WTC11 (cell line): ENCODE data around the gene INF2. TPM values are rescaled to one million over a fixed set of nuclear protein-coding genes. Genes with fewer than 3 reads are reported as not detected.

Experiments
- ATAC-seq: fragments of 200-7000 bp; cut with Tn5 transposase; 2 replicates; pipeline ENCODE4 v1.10.0; 2021; ENCODE audit warnings: mild to moderate bottlenecking, moderate library complexity
- CTCF ChIA-PET: fragments of 300-600 bp; sonication (Branson Sonifier 250); formaldehyde crosslinking; loops from one replicate; lab custom pipeline; 2021; ENCODE audit warnings: antibody characterized with exemption; lab: Charles Lee
- POLR2A ChIA-PET: fragments of 350-600 bp; sonication (Branson Sonifier 250); formaldehyde crosslinking; loops from one replicate; lab custom pipeline; 2021; ENCODE audit warnings: antibody characterized with exemption; lab: Charles Lee
- DNase-seq: peaks from one replicate; pipeline ENCODE4 v3.0.0; 2021; ENCODE audit warnings: low spot score
- H3K27ac Mint-ChIP-seq: 2 replicates; pipeline ENCODE4 v1.8.0; 2021; ENCODE audit warnings: mixed read lengths
- H3K27me3 Mint-ChIP-seq: 2 replicates; pipeline ENCODE4 v1.8.0; 2021; ENCODE audit warnings: low read depth, mild to moderate bottlenecking, moderate library complexity, mixed read lengths
- H3K36me3 Mint-ChIP-seq: 2 replicates; pipeline ENCODE4 v1.8.0; 2021; ENCODE audit warnings: mixed read lengths
- H3K4me1 Mint-ChIP-seq: 2 replicates; pipeline ENCODE4 v1.8.0; 2022; ENCODE audit warnings: mixed read lengths
- H3K4me3 Mint-ChIP-seq: 2 replicates; pipeline ENCODE4 v1.8.0; 2021; ENCODE audit warnings: mild to moderate bottlenecking, moderate library complexity, mixed read lengths
- H3K9me3 Mint-ChIP-seq: 2 replicates; pipeline ENCODE4 v1.8.0; 2021; ENCODE audit warnings: mixed read lengths
- ATF2 ChIP-seq: sonication (generic); formaldehyde crosslinking; IDR thresholded peaks from 2 replicates; pipeline ENCODE4 v1.8.1; 2022; ENCODE audit warnings: low read depth, missing genetic modification reagents, borderline replicate concordance
- CREM ChIP-seq: sonication (generic); formaldehyde crosslinking; IDR thresholded peaks from 2 replicates; pipeline ENCODE4 v1.8.1; 2022; ENCODE audit warnings: mild to moderate bottlenecking, missing genetic modification reagents, moderate library complexity
- E2F1 ChIP-seq: sonication (generic); formaldehyde crosslinking; IDR thresholded peaks from 2 replicates; pipeline ENCODE4 v1.8.0; 2022; ENCODE audit warnings: mild to moderate bottlenecking, missing genetic modification reagents
- ELF4 ChIP-seq: sonication (generic); formaldehyde crosslinking; IDR thresholded peaks from 2 replicates; pipeline ENCODE4 v1.8.1; 2022; ENCODE audit warnings: low read depth, mild to moderate bottlenecking, moderate library complexity, missing genetic modification reagents
- FOXJ3 ChIP-seq: sonication (generic); formaldehyde crosslinking; IDR thresholded peaks from 2 replicates; pipeline ENCODE4 v1.9.0; 2021; ENCODE audit warnings: missing genetic modification reagents, mild to moderate bottlenecking, borderline replicate concordance
- FOXP1 ChIP-seq: sonication (generic); formaldehyde crosslinking; IDR thresholded peaks from 2 replicates; pipeline ENCODE4 v1.8.0; 2022; ENCODE audit warnings: missing genetic modification reagents, mild to moderate bottlenecking, moderate library complexity, borderline replicate concordance
- GABPB1 ChIP-seq: sonication (generic); formaldehyde crosslinking; IDR thresholded peaks from 2 replicates; pipeline ENCODE4 v1.8.1; 2023; ENCODE audit warnings: mild to moderate bottlenecking, missing genetic modification reagents
- MXD4 ChIP-seq: fragments of 250-450 bp; sonication (Bioruptor Pico); IDR thresholded peaks from 2 replicates; pipeline ENCODE4 v1.8.0; 2021; ENCODE audit warnings: mild to moderate bottlenecking, moderate library complexity, borderline replicate concordance
- MYBL2 ChIP-seq: sonication (generic); formaldehyde crosslinking; IDR thresholded peaks from 2 replicates; pipeline ENCODE4 v1.8.1; 2023; ENCODE audit warnings: mild to moderate bottlenecking, moderate library complexity, missing genetic modification reagents
- NFATC4 ChIP-seq: fragments of 250-450 bp; sonication (Bioruptor Pico); IDR thresholded peaks from 2 replicates; pipeline ENCODE4 v1.9.0; 2021; ENCODE audit warnings: mild to moderate bottlenecking
- NFYB ChIP-seq: sonication (generic); formaldehyde crosslinking; conservative IDR thresholded peaks from 2 replicates; pipeline ENCODE4 v1.8.0; 2022; ENCODE audit warnings: low read depth, missing genetic modification reagents
- NR3C1 ChIP-seq: sonication (generic); formaldehyde crosslinking; conservative IDR thresholded peaks from 2 replicates; pipeline ENCODE4 v1.8.1; 2023; ENCODE audit warnings: low read depth, mild to moderate bottlenecking, missing genetic modification reagents
- SMAD3 ChIP-seq: sonication (generic); formaldehyde crosslinking; IDR thresholded peaks from 2 replicates; pipeline ENCODE4 v1.8.0; 2022; ENCODE audit warnings: missing genetic modification reagents, mild to moderate bottlenecking, borderline replicate concordance
- SMAD4 ChIP-seq: sonication (generic); formaldehyde crosslinking; IDR thresholded peaks from 2 replicates; pipeline ENCODE4 v1.8.0; 2022; ENCODE audit warnings: mild to moderate bottlenecking, missing genetic modification reagents
- TEAD1 ChIP-seq: sonication (generic); formaldehyde crosslinking; IDR thresholded peaks from 2 replicates; pipeline ENCODE4 v1.8.0; 2022; ENCODE audit warnings: mild to moderate bottlenecking, missing genetic modification reagents
- ZNF219 ChIP-seq: sonication (generic); formaldehyde crosslinking; IDR thresholded peaks from 2 replicates; pipeline ENCODE4 v1.8.0; 2023; ENCODE audit warnings: missing genetic modification reagents, mild to moderate bottlenecking, borderline replicate concordance
- ZNF317 ChIP-seq: sonication (generic); formaldehyde crosslinking; IDR thresholded peaks from 2 replicates; pipeline ENCODE4 v1.8.1; 2023; ENCODE audit warnings: low read depth, mild to moderate bottlenecking, moderate library complexity, missing genetic modification reagents, borderline replicate concordance
- ZNF416 ChIP-seq: fragments of 250-450 bp; sonication (Bioruptor Pico); IDR thresholded peaks from 2 replicates; pipeline ENCODE4 v1.9.0; 2021; ENCODE audit warnings: mild to moderate bottlenecking, inconsistent platforms
- total RNA-seq: library from RNA; stranded (reverse); gene quantifications from 3 replicates; pipeline ENCODE4 v1.2.3, GENCODE V29; 2021
- TF ChIP-seq, protein P1 (sequence below): sonication (generic); formaldehyde crosslinking; IDR thresholded peaks from 2 replicates; pipeline ENCODE4 v1.8.0; 2022; ENCODE audit warnings: mild to moderate bottlenecking, missing genetic modification reagents
- TF ChIP-seq, protein P2 (sequence below): fragments of 250-450 bp; sonication (Bioruptor Pico); IDR thresholded peaks from 2 replicates; pipeline ENCODE4 v1.8.0; 2021; ENCODE audit warnings: mild to moderate bottlenecking
- TF ChIP-seq, protein P3 (sequence below): fragments of 250-450 bp; sonication (Bioruptor Pico); IDR thresholded peaks from 2 replicates; pipeline ENCODE4 v2.1.2; 2022; ENCODE audit warnings: mild to moderate bottlenecking, moderate library complexity
- TF ChIP-seq, protein P4 (sequence below): sonication (generic); formaldehyde crosslinking; IDR thresholded peaks from 2 replicates; pipeline ENCODE4 v1.8.1; 2023; ENCODE audit warnings: mild to moderate bottlenecking, missing genetic modification reagents

Gene INF2
- total RNA-seq, 1 experiment from 2014 or later = 82.4 TPM

DNA sequence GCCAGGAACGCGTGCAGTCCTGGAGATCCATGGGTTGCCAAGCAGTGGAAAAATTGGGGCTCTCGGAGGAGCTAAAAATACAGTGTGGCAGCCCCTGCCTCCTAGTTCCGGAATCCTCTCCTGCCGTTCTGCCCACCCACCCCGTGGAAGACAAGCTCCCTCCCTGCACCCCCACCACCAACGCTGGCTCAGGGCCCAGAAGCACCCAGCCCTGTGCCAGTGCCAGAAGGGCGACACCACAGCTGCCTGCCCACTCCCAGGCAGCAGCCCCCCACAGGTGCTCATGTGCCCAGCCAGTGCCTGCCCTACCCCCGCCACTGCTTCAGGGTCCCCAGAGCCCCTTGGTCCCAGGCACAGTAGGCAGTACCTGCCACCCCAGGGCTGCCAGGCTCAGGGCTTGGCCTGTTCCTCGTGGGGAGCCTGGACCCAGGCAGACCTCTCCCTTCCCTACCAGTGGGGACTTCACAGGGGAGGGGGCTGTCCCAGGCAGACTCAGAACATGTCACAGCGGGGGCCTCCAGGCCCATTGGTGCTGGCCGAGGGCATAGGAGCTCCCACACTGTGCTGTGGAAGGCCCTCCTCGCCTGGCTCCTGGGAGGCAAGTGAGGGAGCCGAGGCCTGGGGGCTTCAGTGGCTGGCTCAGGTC is 7.4 kb downstream of the INF2 start:
- CTCF ChIA-PET = interaction anchor here (1.2 to 3.0 kb wide), 2 partner anchors 11 to 27 kb away, joined by 3 to 18 read pairs; no protein-coding TSS in a partner anchor
- H3K4me1 Mint-ChIP-seq = peaks cover 23% of the 10 kb centered on the region
- TF ChIP-seq FOXP1 (no peak), NFYB (CRISPR knock-in tag) (no peak)
- TF ChIP-seq, all 79 proteins: peak for 0
- DNase-seq (no peak), ATAC-seq (no peak)
- Mint-ChIP-seq H3K4me3 (no peak overlapping the region), H3K9me3 (no peaks in the 10 kb centered on the region), H3K27ac (no peak overlapping the region), H3K36me3 (peaks cover 5% of the 10 kb centered on the region; the same call in 1 of the 2 replicates), H3K27me3 (no peaks in the 10 kb centered on the region)
- POLR2A ChIA-PET = no interaction called here

DNA sequence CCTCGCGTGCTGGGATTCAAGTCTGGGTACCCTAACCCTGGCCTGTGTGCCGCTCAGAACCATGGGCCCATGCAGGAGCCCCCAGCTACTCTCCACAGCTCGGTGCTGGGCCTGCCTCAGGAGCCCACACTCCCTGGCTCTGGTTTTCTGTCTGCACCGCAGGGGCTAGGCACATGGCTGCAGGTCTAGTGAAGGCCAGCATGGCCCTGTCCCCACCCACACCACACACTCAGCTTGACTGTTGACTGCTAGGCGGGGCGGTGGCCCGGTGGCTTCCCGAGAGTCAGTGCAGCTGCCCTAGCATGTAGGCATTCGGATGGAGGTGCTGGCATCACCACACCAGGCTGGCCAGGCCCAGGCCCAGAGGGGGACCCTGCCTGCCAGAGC is 7.9 kb downstream of the INF2 start:
- no peak overlapping the region for H3K4me3 Mint-ChIP-seq
- CTCF ChIA-PET = interaction anchor here (0.9 to 3.0 kb wide), 5 partner anchors 10 to 159 kb away, joined by 3 to 18 read pairs (median 3); no protein-coding TSS in a partner anchor
- H3K4me1 Mint-ChIP-seq = peaks cover 23% of the 10 kb centered on the region
- H3K27me3 Mint-ChIP-seq = no peaks in the 10 kb centered on the region
- no peaks in the 10 kb centered on the region for H3K9me3 Mint-ChIP-seq
- no peak for DNase-seq
- H3K27ac Mint-ChIP-seq = no peak overlapping the region
- POLR2A ChIA-PET = interaction anchor here (0.7 kb wide), 1 partner anchor 16 kb away, joined by 4 read pairs; no protein-coding TSS in a partner anchor
- peaks cover 5% of the 10 kb centered on the region; the same call in 1 of the 2 replicates for H3K36me3 Mint-ChIP-seq
- TF ChIP-seq, protein P1, sequence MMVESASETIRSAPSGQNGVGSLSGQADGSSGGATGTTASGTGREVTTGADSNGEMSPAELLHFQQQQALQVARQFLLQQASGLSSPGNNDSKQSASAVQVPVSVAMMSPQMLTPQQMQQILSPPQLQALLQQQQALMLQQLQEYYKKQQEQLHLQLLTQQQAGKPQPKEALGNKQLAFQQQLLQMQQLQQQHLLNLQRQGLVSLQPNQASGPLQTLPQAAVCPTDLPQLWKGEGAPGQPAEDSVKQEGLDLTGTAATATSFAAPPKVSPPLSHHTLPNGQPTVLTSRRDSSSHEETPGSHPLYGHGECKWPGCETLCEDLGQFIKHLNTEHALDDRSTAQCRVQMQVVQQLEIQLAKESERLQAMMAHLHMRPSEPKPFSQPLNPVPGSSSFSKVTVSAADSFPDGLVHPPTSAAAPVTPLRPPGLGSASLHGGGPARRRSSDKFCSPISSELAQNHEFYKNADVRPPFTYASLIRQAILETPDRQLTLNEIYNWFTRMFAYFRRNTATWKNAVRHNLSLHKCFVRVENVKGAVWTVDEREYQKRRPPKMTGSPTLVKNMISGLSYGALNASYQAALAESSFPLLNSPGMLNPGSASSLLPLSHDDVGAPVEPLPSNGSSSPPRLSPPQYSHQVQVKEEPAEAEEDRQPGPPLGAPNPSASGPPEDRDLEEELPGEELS = no peak
- no peak for TF ChIP-seq GABPB1 (CRISPR knock-in tag)
- no peak for TF ChIP-seq FOXP1
- TF ChIP-seq ZNF219 = no peak
- TF ChIP-seq, protein P2, sequence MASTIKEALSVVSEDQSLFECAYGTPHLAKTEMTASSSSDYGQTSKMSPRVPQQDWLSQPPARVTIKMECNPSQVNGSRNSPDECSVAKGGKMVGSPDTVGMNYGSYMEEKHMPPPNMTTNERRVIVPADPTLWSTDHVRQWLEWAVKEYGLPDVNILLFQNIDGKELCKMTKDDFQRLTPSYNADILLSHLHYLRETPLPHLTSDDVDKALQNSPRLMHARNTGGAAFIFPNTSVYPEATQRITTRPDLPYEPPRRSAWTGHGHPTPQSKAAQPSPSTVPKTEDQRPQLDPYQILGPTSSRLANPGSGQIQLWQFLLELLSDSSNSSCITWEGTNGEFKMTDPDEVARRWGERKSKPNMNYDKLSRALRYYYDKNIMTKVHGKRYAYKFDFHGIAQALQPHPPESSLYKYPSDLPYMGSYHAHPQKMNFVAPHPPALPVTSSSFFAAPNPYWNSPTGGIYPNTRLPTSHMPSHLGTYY (CRISPR knock-in tag) = no peak
- TF ChIP-seq NFYB (CRISPR knock-in tag) = no peak
- no peak for TF ChIP-seq MXD4
- no peak for TF ChIP-seq CREM (CRISPR knock-in tag)
- no peak for TF ChIP-seq E2F1 (CRISPR knock-in tag)
- TF ChIP-seq SMAD4 (CRISPR knock-in tag) = no peak
- TF ChIP-seq FOXJ3 (CRISPR knock-in tag) = no peak
- TF ChIP-seq TEAD1 (CRISPR knock-in tag) = no peak
- no peak for TF ChIP-seq MYBL2 (CRISPR knock-in tag)
- no peak for TF ChIP-seq ATF2
- ATAC-seq = no peak

DNA sequence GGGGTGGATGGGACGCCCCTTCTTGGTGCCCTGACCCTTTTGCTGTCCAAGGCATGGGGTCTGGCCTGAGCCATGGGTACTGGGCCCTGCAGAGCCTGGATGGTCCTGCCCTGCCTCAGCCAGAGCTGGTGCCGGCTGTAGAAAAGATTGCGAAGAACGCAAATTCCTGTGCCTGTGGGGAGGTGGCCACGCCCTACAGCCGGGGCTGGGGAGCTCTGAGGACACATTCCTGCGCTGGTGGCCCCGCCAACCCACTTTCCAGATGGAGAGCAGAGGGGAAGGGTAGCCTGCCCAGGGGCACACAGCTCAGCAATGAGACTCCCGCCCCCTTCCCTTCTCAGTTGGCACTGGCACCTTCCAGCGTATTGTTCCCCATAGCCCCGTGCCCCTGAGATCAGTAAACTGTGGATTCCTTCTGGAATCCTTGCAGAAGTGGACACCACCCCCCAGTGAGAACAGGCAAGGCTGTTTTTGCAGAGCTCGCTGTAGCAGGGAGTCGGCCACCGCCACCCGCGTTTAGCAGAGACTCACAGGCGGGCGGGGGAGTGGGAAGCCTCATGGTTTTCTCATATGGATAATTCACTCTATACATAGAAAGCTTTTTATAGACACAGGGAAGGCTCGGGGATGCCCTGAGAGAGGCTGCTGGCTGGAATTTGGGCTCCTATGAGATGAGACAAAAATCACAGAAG is 8.6 kb downstream of the INF2 start:
- Mint-ChIP-seq H3K4me3 (no peak overlapping the region), H3K36me3 (peaks cover 5% of the 10 kb centered on the region; the same call in 1 of the 2 replicates), H3K4me1 (peaks cover 23% of the 10 kb centered on the region), H3K9me3 (no peaks in the 10 kb centered on the region), H3K27ac (no peak overlapping the region), H3K27me3 (no peaks in the 10 kb centered on the region)
- ChIA-PET CTCF (interaction anchor here (0.7 to 3.0 kb wide), 5 partner anchors 10 to 159 kb away, joined by 3 to 18 read pairs (median 3); no protein-coding TSS in a partner anchor), POLR2A (interaction anchor here (0.7 kb wide), 1 partner anchor 17 kb away, joined by 4 read pairs; no protein-coding TSS in a partner anchor)
- DNase-seq (no peak), ATAC-seq (no peak)
- TF ChIP-seq, protein P3, sequence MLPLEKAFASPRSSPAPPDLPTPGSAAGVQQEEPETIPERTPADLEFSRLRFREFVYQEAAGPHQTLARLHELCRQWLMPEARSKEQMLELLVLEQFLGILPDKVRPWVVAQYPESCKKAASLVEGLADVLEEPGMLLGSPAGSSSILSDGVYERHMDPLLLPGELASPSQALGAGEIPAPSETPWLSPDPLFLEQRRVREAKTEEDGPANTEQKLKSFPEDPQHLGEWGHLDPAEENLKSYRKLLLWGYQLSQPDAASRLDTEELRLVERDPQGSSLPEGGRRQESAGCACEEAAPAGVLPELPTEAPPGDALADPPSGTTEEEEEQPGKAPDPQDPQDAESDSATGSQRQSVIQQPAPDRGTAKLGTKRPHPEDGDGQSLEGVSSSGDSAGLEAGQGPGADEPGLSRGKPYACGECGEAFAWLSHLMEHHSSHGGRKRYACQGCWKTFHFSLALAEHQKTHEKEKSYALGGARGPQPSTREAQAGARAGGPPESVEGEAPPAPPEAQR (CRISPR knock-in tag) = no peak
- TF ChIP-seq ZNF416 (CRISPR knock-in tag) (no peak), ELF4 (CRISPR knock-in tag) (no peak), FOXJ3 (CRISPR knock-in tag) (no peak), NR3C1 (no peak), SMAD3 (CRISPR knock-in tag) (no peak), ZNF317 (CRISPR knock-in tag) (no peak), NFATC4 (CRISPR knock-in tag) (no peak)
- TF ChIP-seq, protein P4, sequence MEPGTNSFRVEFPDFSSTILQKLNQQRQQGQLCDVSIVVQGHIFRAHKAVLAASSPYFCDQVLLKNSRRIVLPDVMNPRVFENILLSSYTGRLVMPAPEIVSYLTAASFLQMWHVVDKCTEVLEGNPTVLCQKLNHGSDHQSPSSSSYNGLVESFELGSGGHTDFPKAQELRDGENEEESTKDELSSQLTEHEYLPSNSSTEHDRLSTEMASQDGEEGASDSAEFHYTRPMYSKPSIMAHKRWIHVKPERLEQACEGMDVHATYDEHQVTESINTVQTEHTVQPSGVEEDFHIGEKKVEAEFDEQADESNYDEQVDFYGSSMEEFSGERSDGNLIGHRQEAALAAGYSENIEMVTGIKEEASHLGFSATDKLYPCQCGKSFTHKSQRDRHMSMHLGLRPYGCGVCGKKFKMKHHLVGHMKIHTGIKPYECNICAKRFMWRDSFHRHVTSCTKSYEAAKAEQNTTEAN (CRISPR knock-in tag) = no peak
